Mesothelial cell of epicardium (in vitro differentiated cells): ENCODE measurements around the gene WDFY3. TPM values are rescaled to one million over a fixed set of nuclear protein-coding genes. Genes with fewer than 3 reads are reported as not detected.

Experiments used
- DNase-seq, 2 experiments: peaks; one replicate each; pipeline ENCODE4 v3.0.0; 2021; ENCODE audit warnings: low spot score in 2 of 2; ENCODE audit not compliant: unreplicated experiment in 2 of 2
- H3K27ac Mint-ChIP-seq: 2 replicates; pipeline ENCODE4 v1.8.0; 2021; ENCODE audit warnings: mixed read lengths
- H3K27me3 Mint-ChIP-seq: 2 replicates; pipeline ENCODE4 v1.8.0; 2021; ENCODE audit warnings: low read depth, mixed read lengths
- H3K36me3 Mint-ChIP-seq: 2 replicates; pipeline ENCODE4 v1.8.0; 2021; ENCODE audit warnings: mixed read lengths
- H3K4me1 Mint-ChIP-seq: 2 replicates; pipeline ENCODE4 v1.8.0; 2021; ENCODE audit warnings: mixed read lengths
- H3K4me3 Mint-ChIP-seq: 2 replicates; pipeline ENCODE4 v1.8.0; 2021; ENCODE audit warnings: mild to moderate bottlenecking, moderate library complexity, mixed read lengths
- H3K9me3 Mint-ChIP-seq: 2 replicates; pipeline ENCODE4 v1.8.0; 2021; ENCODE audit warnings: mixed read lengths
- CTCF ChIP-seq: fragments of 200-600 bp; sonication (generic); IDR thresholded peaks from one replicate; pipeline ENCODE4 v1.5.0; 2021; ENCODE audit warnings: antibody characterized with exemption; ENCODE audit not compliant: unreplicated experiment
- total RNA-seq: library from RNA; stranded (reverse); gene quantifications from 3 replicates; pipeline ENCODE4 v1.2.1, GENCODE V29; 2021

Gene WDFY3
- total RNA-seq, 1 donor from 2014 or later: 115 TPM

GRCh38 chr4:84719115-84719514, 247.4 kb downstream of the WDFY3 start:
- H3K4me3 Mint-ChIP-seq: no peak overlapping the region
- TF ChIP-seq CTCF: no peak
- no peak for DNase-seq
- no peaks in the 10 kb centered on the region for H3K27me3 Mint-ChIP-seq
- H3K4me1 Mint-ChIP-seq: no peaks in the 10 kb centered on the region
- H3K36me3 Mint-ChIP-seq: peaks cover 49% of the 10 kb centered on the region
- peak overlapping the region; percentile 33 for H3K27ac Mint-ChIP-seq
- no peaks in the 10 kb centered on the region for H3K9me3 Mint-ChIP-seq

GRCh38 chr4:84718699-84719098, 247.8 kb downstream of the WDFY3 start:
- Mint-ChIP-seq H3K36me3 (peaks cover 48% of the 10 kb centered on the region), H3K4me3 (no peak overlapping the region), H3K9me3 (no peaks in the 10 kb centered on the region), H3K27me3 (no peaks in the 10 kb centered on the region), H3K27ac (peak overlapping the region; percentile 33), H3K4me1 (no peaks in the 10 kb centered on the region)
- TF ChIP-seq CTCF: no peak
- DNase-seq: no peak

GRCh38 chr4:84710548-84710947, 255.9 kb downstream of the WDFY3 start:
- Mint-ChIP-seq H3K4me1 (no peaks in the 10 kb centered on the region), H3K9me3 (peaks cover 8% of the 10 kb centered on the region), H3K36me3 (peaks cover 57% of the 10 kb centered on the region), H3K27me3 (no peaks in the 10 kb centered on the region), H3K27ac (no peak overlapping the region), H3K4me3 (no peak overlapping the region)
- DNase-seq: no peak
- no peak for TF ChIP-seq CTCF

GRCh38 chr4:84708406-84709135, 257.9 kb downstream of the WDFY3 start:
- Mint-ChIP-seq H3K4me1 (no peaks in the 10 kb centered on the region), H3K27ac (no peak overlapping the region), H3K27me3 (no peaks in the 10 kb centered on the region), H3K9me3 (peaks cover 8% of the 10 kb centered on the region), H3K36me3 (peaks cover 58% of the 10 kb centered on the region), H3K4me3 (no peak overlapping the region)
- TF ChIP-seq CTCF: no peak
- no peak for DNase-seq

- peaks cover 64% of the 10 kb centered on the region for H3K36me3 Mint-ChIP-seq
- no peak for DNase-seq
- H3K27ac Mint-ChIP-seq: no peak overlapping the region
- H3K9me3 Mint-ChIP-seq: peaks cover 8% of the 10 kb centered on the region
- no peaks in the 10 kb centered on the region for H3K27me3 Mint-ChIP-seq
- H3K4me3 Mint-ChIP-seq: no peak overlapping the region
- H3K4me1 Mint-ChIP-seq: no peaks in the 10 kb centered on the region
- no peak for TF ChIP-seq CTCF
Observed at GRCh38 chr4:84706286-84706685, 260.2 kb downstream of the WDFY3 start.
